Esophagus (tissue), 2 donors: ENCODE data around the gene NCBP3. TPM values are rescaled to one million over a fixed set of nuclear protein-coding genes. Genes with fewer than 3 reads are reported as not detected.

Experiments
- H3K27ac ChIP-seq, 2 donors: one replicate each; pipeline ENCODE4 v1.5.1; 2013; ENCODE audit warnings: low read depth in 2 of 2, mild to moderate bottlenecking in 2 of 2, inconsistent platforms in 1 of 2, low read length in 1 of 2, moderate library complexity in 1 of 2
- H3K27me3 ChIP-seq, 2 donors: one replicate each; pipeline ENCODE4 v1.6.1; 2013; ENCODE audit warnings: low read length in 2 of 2, control low read depth in 1 of 2, mild to moderate bottlenecking in 1 of 2; ENCODE audit not compliant: insufficient read depth in 2 of 2, control insufficient read depth in 1 of 2
- H3K36me3 ChIP-seq, 2 donors: one replicate each; pipeline ENCODE4 v1.6.1; 2013; ENCODE audit warnings: low read length in 1 of 2; ENCODE audit not compliant: control insufficient read depth in 2 of 2, insufficient read depth in 2 of 2
- H3K4me1 ChIP-seq, 2 donors: one replicate each; pipeline ENCODE4 v1.6.1; 2013; ENCODE audit warnings: low read length in 1 of 2; ENCODE audit not compliant: control insufficient read depth in 2 of 2, insufficient read depth in 2 of 2
- H3K4me3 ChIP-seq, 2 donors: one replicate each; pipeline ENCODE4 v1.5.1; 2013; ENCODE audit warnings: low read length in 2 of 2, mild to moderate bottlenecking in 2 of 2, low read depth in 1 of 2, moderate library complexity in 1 of 2
- H3K9me3 ChIP-seq, 2 donors: one replicate each; pipeline ENCODE4 v1.6.1; 2013; ENCODE audit warnings: mild to moderate bottlenecking in 2 of 2, low read depth in 1 of 2, low read length in 1 of 2, moderate library complexity in 1 of 2; ENCODE audit not compliant: control insufficient read depth in 2 of 2, insufficient read depth in 1 of 2
- WGBS, 2 donors: extraction: QIAGEN DNeasy Blood & Tissue Kit; methylation state at CpG; one replicate each; pipeline ENCODE4 v1.1.7; 2013; 5-methylcytosine and 5-hydroxymethylcytosine counted together
- polyA plus RNA-seq, 2 donors: library from polyadenylated mRNA; stranded (reverse); fragments of 200-250 nt; gene quantifications; one replicate each; pipeline ENCODE4 v1.2.3, GENCODE V29; 2013
- donor health status: healthy with polysubstance abuse.
- donor health status: Bipolar disorder and iron deficiency.

Gene NCBP3
- polyA plus RNA-seq, 2 donors: 17.1 to 18.9 TPM

GRCh38 chr17:3805581-3805980, 40.5 kb downstream of the NCBP3 start:
- Histone ChIP-seq H3K27me3 (no peaks in the 10 kb centered on the region), H3K4me3 (no peak overlapping the region), H3K27ac (no peak overlapping the region), H3K4me1 (no peaks in the 10 kb centered on the region), H3K9me3 (no peaks in the 10 kb centered on the region), H3K36me3 (peaks cover 0 to 5% of the 10 kb centered on the region in 2 donors)
- 89 to 98% methylated on average over 5 of the region's 5 CpGs for WGBS, 2 donors

GRCh38 chr17:3804503-3804931, 41.5 kb downstream of the NCBP3 start:
- Histone ChIP-seq H3K4me1 (no peaks in the 10 kb centered on the region), H3K4me3 (no peak overlapping the region), H3K36me3 (peaks cover 0 to 2% of the 10 kb centered on the region in 2 donors), H3K27ac (no peak overlapping the region), H3K27me3 (no peaks in the 10 kb centered on the region), H3K9me3 (no peaks in the 10 kb centered on the region)
- 57 to 82% methylated on average over 6 of the region's 6 CpGs for WGBS, 2 donors

- H3K27ac ChIP-seq: peak overlapping the region in 1 of 2 donors; percentile 12
- H3K36me3 ChIP-seq: peaks cover 0 to 2% of the 10 kb centered on the region in 2 donors
- no peaks in the 10 kb centered on the region for H3K27me3 ChIP-seq
- H3K4me1 ChIP-seq: no peaks in the 10 kb centered on the region
- 76% methylated on average over 5 of the region's 5 CpGs for WGBS, 2 donors
- H3K4me3 ChIP-seq: no peak overlapping the region
- H3K9me3 ChIP-seq: no peaks in the 10 kb centered on the region
These were observed 42.8 kb downstream of the NCBP3 start for GRCh38 chr17:3803308-3803640.

- Histone ChIP-seq H3K4me3 (no peak overlapping the region), H3K4me1 (no peaks in the 10 kb centered on the region), H3K9me3 (no peaks in the 10 kb centered on the region), H3K27ac (peak overlapping the region; percentile 38 to 48), H3K27me3 (no peaks in the 10 kb centered on the region), H3K36me3 (peaks cover 0 to 2% of the 10 kb centered on the region in 2 donors)
- WGBS, 2 donors: 68 to 69% methylated on average over 19 of the region's 19 CpGs
These were observed 43.4 kb downstream of the NCBP3 start for GRCh38 chr17:3802461-3803307.

GRCh38 chr17:3801792-3802191, 44.3 kb downstream of the NCBP3 start:
- WGBS, 2 donors: 91 to 92% methylated on average over 10 of the region's 10 CpGs
- peak overlapping the region in 1 of 2 donors; percentile 33 for H3K27ac ChIP-seq
- no peaks in the 10 kb centered on the region for H3K9me3 ChIP-seq
- H3K4me3 ChIP-seq: no peak overlapping the region
- no peaks in the 10 kb centered on the region for H3K4me1 ChIP-seq
- peaks cover 0 to 2% of the 10 kb centered on the region in 2 donors for H3K36me3 ChIP-seq
- no peaks in the 10 kb centered on the region for H3K27me3 ChIP-seq

GRCh38 chr17:3801347-3801746, 44.7 kb downstream of the NCBP3 start:
- WGBS, 2 donors: 84 to 86% methylated on average over 7 of the region's 7 CpGs
- H3K9me3 ChIP-seq: no peaks in the 10 kb centered on the region
- peaks cover 0 to 2% of the 10 kb centered on the region in 2 donors for H3K36me3 ChIP-seq
- H3K27ac ChIP-seq: peak overlapping the region in 1 of 2 donors; percentile 33
- peak overlapping the region in 1 of 2 donors; percentile 9 for H3K4me3 ChIP-seq
- H3K27me3 ChIP-seq: no peaks in the 10 kb centered on the region
- no peaks in the 10 kb centered on the region for H3K4me1 ChIP-seq

- 74 to 82% methylated on average over 17 of the region's 17 CpGs for WGBS, 2 donors
- Histone ChIP-seq H3K4me3 (peak within 1 kb of the TSS in 1 of 2 donors; percentile 9), H3K27ac (peak within 1 kb of the TSS in 1 of 2 donors; percentile 33)
These were observed 45.4 kb downstream of the NCBP3 start, which contains the start of gene ITGAE for GRCh38 chr17:3800362-3801271. ITGAE (minus strand) TSS chr17:3801188; CDS start chr17:3801144, 44 bp downstream.

GRCh38 chr17:3799181-3799945, 46.7 kb downstream of the NCBP3 start:
- peaks cover 0 to 2% of the 10 kb centered on the region in 2 donors for H3K36me3 ChIP-seq
- H3K27me3 ChIP-seq: no peaks in the 10 kb centered on the region
- no peaks in the 10 kb centered on the region for H3K9me3 ChIP-seq
- peak overlapping the region in 1 of 2 donors; percentile 15 for H3K27ac ChIP-seq
- H3K4me1 ChIP-seq: peaks cover 0 to 7% of the 10 kb centered on the region in 2 donors
- peak overlapping the region in 1 of 2 donors; percentile 7 for H3K4me3 ChIP-seq
- WGBS, 2 donors: 77 to 88% methylated on average over 12 of the region's 12 CpGs

More at GRCh38 chr17:3800362-3801271, 45.4 kb downstream of the NCBP3 start, which contains the start of gene ITGAE:
- no peaks in the 10 kb centered on the region for H3K9me3 ChIP-seq
- no peaks in the 10 kb centered on the region for H3K27me3 ChIP-seq
- H3K36me3 ChIP-seq: peaks cover 0 to 2% of the 10 kb centered on the region in 2 donors
- H3K4me1 ChIP-seq: peaks cover 0 to 5% of the 10 kb centered on the region in 2 donors
